Fibroblast of gingiva (primary cell): ENCODE measurements around the gene DHX35.
"Not testable (repeated sequence)": the region's sequence is repeated elsewhere in the genome, so short reads cannot be mapped to it uniquely, and the experiment has no call there.

Experiments used
- DNase-seq: peaks from one replicate; pipeline ENCODE4 v3.0.0-alpha.2; 2011; ENCODE audit warnings: low read depth

The DHX35 gene

GRCh38 chr20:38941726-38942389, 20.3 kb upstream of the DHX35 start:
- no peak for DNase-seq

GRCh38 chr20:38945012-38945411, 17.1 kb upstream of the DHX35 start:
- DNase-seq = no peak

- no peak for DNase-seq
Measured at GRCh38 chr20:38946836-38947235, 15.3 kb upstream of the DHX35 start.

- DNase-seq = no peak
Measured at GRCh38 chr20:38947931-38948362, 14.2 kb upstream of the DHX35 start.

GRCh38 chr20:38950254-38950653, 11.9 kb upstream of the DHX35 start:
- DNase-seq = no peak

GRCh38 chr20:38951611-38952010, 10.5 kb upstream of the DHX35 start:
- DNase-seq = no peak

GRCh38 chr20:38952153-38952552, 10.0 kb upstream of the DHX35 start:
- DNase-seq = no peak

GRCh38 chr20:38953630-38954340, 8.4 kb upstream of the DHX35 start:
- no peak for DNase-seq

- DNase-seq = no peak
Measured at GRCh38 chr20:38957235-38957876, 4.8 kb upstream of the DHX35 start.

GRCh38 chr20:38957915-38958485, 4.1 kb upstream of the DHX35 start:
- DNase-seq = no peak

GRCh38 chr20:38960187-38960687, 1.9 kb upstream of the DHX35 start:
- DNase-seq = not testable (repeated sequence)

GRCh38 chr20:38961530-38962043, 557 bp upstream of the DHX35 start:
- no peak for DNase-seq

GRCh38 chr20:38962928-38963401, 821 bp downstream of the DHX35 start:
- no peak for DNase-seq

GRCh38 chr20:38963745-38964144, 1.6 kb downstream of the DHX35 start:
- DNase-seq = no peak

- no peak for DNase-seq
Measured at GRCh38 chr20:38965264-38965663, 3.1 kb downstream of the DHX35 start.

GRCh38 chr20:38968090-38968489, 5.9 kb downstream of the DHX35 start:
- DNase-seq = no peak

- no peak for DNase-seq
Measured at GRCh38 chr20:38969708-38970107, 7.6 kb downstream of the DHX35 start.

GRCh38 chr20:38970302-38970701, 8.2 kb downstream of the DHX35 start:
- DNase-seq = peak; percentile 23

- no peak for DNase-seq
Measured at GRCh38 chr20:38973107-38973506, 11.0 kb downstream of the DHX35 start.

GRCh38 chr20:38973645-38974044, 11.5 kb downstream of the DHX35 start:
- peak; percentile 58 for DNase-seq

GRCh38 chr20:38975539-38976120, 13.5 kb downstream of the DHX35 start:
- no peak for DNase-seq

- no peak for DNase-seq
Measured at GRCh38 chr20:38979434-38979833, 17.3 kb downstream of the DHX35 start.
